Bronchial epithelial cell (primary cell): ENCODE measurements around the gene ACOT9. TPM values are rescaled to one million over a fixed set of nuclear protein-coding genes. Genes with fewer than 3 reads are reported as not detected.

Experiments used
- DNase-seq: peaks from one replicate; pipeline ENCODE4 v3.0.0-alpha.2; 2010; ENCODE audit warnings: low read depth
- FAIRE-seq: peaks from 2 replicates; lab custom pipeline; 2011; peaks lifted over from hg19 to GRCh38; lab: Jason Lieb, UNC
- H3K27me3 ChIP-seq: 2 replicates; pipeline ENCODE4 v1.5.1; 2011; ENCODE audit warnings: low read length; ENCODE audit not compliant: control insufficient read depth, insufficient read depth
- H3K36me3 ChIP-seq: 2 replicates; pipeline ENCODE4 v1.5.1; 2011; ENCODE audit warnings: low read length; ENCODE audit not compliant: control insufficient read depth, insufficient read depth
- H3K4me3 ChIP-seq: 2 replicates; pipeline ENCODE4 v1.5.1; 2011; ENCODE audit warnings: mild to moderate bottlenecking, low read depth, low read length, control low read depth
- CTCF ChIP-seq: IDR thresholded peaks from 2 replicates; pipeline ENCODE4 v1.5.1; 2011; ENCODE audit warnings: mild to moderate bottlenecking, moderate library complexity, low read length, control low read depth, inconsistent platforms; ENCODE audit not compliant: insufficient read depth, severe bottlenecking
- total RNA-seq: library from RNA; depleted of rRNA; stranded (reverse); fragments of >200 nt; gene quantifications from 2 replicates; pipeline ENCODE4 v1.2.1, GENCODE V29; 2014

ACOT9 gene
- total RNA-seq, 1 donor from 2014 or later = 66.1 TPM

GRCh38 chrX:23731951-23732350, 11.1 kb downstream of the ACOT9 start:
- no peaks in the 10 kb centered on the region for H3K27me3 ChIP-seq
- FAIRE-seq (no peak), DNase-seq (no peak)
- no peak overlapping the region for H3K4me3 ChIP-seq
- TF ChIP-seq CTCF = no peak
- H3K36me3 ChIP-seq = no peaks in the 10 kb centered on the region

GRCh38 chrX:23729214-23729613, 13.9 kb downstream of the ACOT9 start:
- no peak for FAIRE-seq
- DNase-seq = peak; percentile 68
- Histone ChIP-seq H3K36me3 (no peaks in the 10 kb centered on the region), H3K4me3 (no peak overlapping the region), H3K27me3 (no peaks in the 10 kb centered on the region)
- no peak for TF ChIP-seq CTCF

- no peaks in the 10 kb centered on the region for H3K36me3 ChIP-seq
- no peak overlapping the region for H3K4me3 ChIP-seq
- no peaks in the 10 kb centered on the region for H3K27me3 ChIP-seq
- no peak for FAIRE-seq
- no peak for DNase-seq
- no peak for TF ChIP-seq CTCF
Observed at GRCh38 chrX:23727206-23727605, 15.9 kb downstream of the ACOT9 start.

GRCh38 chrX:23726191-23726590, 16.9 kb downstream of the ACOT9 start:
- no peaks in the 10 kb centered on the region for H3K36me3 ChIP-seq
- H3K4me3 ChIP-seq = no peak overlapping the region
- no peak for TF ChIP-seq CTCF
- no peak for FAIRE-seq
- no peaks in the 10 kb centered on the region for H3K27me3 ChIP-seq
- DNase-seq = no peak

GRCh38 chrX:23720117-23720677, 22.9 kb downstream of the ACOT9 start:
- peak; percentile 75 for FAIRE-seq
- H3K36me3 ChIP-seq = peaks cover 1% of the 10 kb centered on the region
- no peak for TF ChIP-seq CTCF

GRCh38 chrX:23705235-23705634, 37.8 kb downstream of the ACOT9 start:
- DNase-seq (no peak), FAIRE-seq (no peak)
- no peak for TF ChIP-seq CTCF
- Histone ChIP-seq H3K36me3 (peaks cover 5% of the 10 kb centered on the region), H3K27me3 (no peaks in the 10 kb centered on the region), H3K4me3 (no peak overlapping the region)

More at GRCh38 chrX:23720117-23720677, 22.9 kb downstream of the ACOT9 start:
- no peaks in the 10 kb centered on the region for H3K27me3 ChIP-seq
- no peak for DNase-seq
- H3K4me3 ChIP-seq = no peak overlapping the region
